Fibroblast of the aortic adventitia (primary cell): ENCODE results near the gene RNU1-1. TPM values are rescaled to one million over a fixed set of nuclear protein-coding genes. Genes with fewer than 3 reads are reported as not detected.
"Not testable (repeated sequence)": the region's sequence is repeated elsewhere in the genome, so short reads cannot be mapped to it uniquely, and the experiment has no call there.

Experiments
- DNase-seq: peaks from one replicate; pipeline ENCODE4 v3.0.0-alpha.2; 2010; ENCODE audit warnings: low read depth
- H3K4me3 ChIP-seq: 2 replicates; pipeline ENCODE4 v1.5.1; 2011; ENCODE audit warnings: low read depth, mild to moderate bottlenecking, control low read depth, low read length, moderate library complexity
- total RNA-seq: library from RNA; depleted of rRNA; stranded (reverse); fragments of >200 nt; gene quantifications from 2 replicates; pipeline ENCODE4 v1.2.3, GENCODE V29; 2012; ENCODE audit warnings: low replicate concordance
- TF ChIP-seq, protein P1 (sequence below): IDR thresholded peaks from 2 replicates; pipeline ENCODE4 v1.5.1; 2011; ENCODE audit warnings: mild to moderate bottlenecking, low read length, control low read depth, inconsistent platforms; ENCODE audit not compliant: insufficient read depth

The RNU1-1 gene
- total RNA-seq, 1 donor, result under 0.01 TPM

DNA sequence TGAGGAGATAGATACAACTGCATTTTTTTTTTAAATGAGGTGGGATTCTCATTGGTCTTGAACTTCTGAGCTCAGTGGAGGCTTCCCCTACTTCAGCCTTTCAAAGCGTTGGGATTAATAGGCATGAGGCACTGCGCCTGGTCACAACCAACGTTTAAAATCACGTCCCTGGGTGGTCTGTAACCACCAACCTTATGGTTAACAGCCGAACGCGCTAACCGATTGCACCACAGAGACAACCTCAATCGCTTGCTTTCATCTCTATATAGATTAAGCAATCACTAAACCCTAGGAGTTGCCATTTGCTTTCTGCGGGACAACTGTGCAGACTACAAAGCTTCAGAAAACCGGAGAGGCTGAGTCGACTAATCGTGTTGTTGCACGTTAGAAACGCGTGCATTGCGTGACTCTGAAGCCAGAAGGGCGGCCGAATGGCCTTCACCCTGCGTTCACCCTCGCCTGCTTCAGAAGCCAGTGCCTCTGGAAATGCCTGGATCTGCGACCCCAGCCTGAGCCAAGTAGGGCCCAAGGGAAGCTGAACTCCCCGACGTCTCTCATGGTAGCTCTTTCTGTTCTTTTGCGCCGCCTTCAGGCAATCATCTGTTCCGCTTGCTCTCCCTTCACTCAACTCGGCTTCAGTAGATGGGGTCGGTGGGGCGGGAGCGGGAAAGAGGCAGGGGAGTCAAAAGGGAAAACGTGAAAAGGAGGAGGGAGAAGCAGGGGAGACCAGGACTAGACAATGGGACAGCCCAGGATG is 18.3 kb upstream of the RNU1-1 start:
- not testable (repeated sequence) for H3K4me3 ChIP-seq, DNase-seq
- TF ChIP-seq, protein P1, sequence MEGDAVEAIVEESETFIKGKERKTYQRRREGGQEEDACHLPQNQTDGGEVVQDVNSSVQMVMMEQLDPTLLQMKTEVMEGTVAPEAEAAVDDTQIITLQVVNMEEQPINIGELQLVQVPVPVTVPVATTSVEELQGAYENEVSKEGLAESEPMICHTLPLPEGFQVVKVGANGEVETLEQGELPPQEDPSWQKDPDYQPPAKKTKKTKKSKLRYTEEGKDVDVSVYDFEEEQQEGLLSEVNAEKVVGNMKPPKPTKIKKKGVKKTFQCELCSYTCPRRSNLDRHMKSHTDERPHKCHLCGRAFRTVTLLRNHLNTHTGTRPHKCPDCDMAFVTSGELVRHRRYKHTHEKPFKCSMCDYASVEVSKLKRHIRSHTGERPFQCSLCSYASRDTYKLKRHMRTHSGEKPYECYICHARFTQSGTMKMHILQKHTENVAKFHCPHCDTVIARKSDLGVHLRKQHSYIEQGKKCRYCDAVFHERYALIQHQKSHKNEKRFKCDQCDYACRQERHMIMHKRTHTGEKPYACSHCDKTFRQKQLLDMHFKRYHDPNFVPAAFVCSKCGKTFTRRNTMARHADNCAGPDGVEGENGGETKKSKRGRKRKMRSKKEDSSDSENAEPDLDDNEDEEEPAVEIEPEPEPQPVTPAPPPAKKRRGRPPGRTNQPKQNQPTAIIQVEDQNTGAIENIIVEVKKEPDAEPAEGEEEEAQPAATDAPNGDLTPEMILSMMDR, result peak; percentile 18

DNA sequence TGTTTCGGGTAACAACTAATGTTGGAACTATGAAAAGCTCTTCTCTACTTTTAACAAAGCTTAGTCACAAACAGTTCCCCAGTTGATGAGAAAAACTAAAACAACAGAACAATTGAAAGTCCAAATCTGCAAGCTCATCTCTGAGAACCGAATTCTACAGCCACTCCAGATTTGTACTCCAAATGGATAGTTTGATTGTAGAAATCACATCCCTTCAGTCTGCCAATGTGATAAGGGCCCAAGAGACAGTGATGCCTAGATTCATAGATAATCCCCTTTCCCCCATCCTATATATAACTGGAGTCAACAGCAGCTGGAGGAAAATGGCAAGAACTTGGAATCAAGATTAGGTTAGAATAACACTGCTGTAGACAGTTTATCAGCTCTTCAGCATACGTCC is 14.3 kb upstream of the RNU1-1 start:
- not testable (repeated sequence) for DNase-seq, H3K4me3 ChIP-seq

DNA sequence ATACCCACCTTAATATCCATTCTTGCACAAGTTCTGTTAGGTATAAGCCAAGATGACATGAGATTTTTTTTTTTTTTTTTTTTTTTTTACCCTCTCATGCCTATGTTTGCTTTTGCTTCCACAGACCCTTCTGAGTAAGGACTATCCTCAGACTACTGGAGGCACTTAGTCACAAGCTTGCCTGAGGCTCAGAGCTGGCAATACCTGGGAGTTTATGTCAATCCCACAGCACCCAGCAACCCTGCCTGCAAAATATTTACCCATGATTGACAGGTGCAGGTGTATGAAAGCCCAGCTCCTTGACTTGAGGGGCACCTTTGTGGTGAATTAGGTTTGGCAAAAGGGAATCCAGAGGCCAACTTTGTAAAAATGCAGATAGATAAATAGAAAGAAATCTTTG is 11.7 kb upstream of the RNU1-1 start:
- not testable (repeated sequence) for DNase-seq

DNA sequence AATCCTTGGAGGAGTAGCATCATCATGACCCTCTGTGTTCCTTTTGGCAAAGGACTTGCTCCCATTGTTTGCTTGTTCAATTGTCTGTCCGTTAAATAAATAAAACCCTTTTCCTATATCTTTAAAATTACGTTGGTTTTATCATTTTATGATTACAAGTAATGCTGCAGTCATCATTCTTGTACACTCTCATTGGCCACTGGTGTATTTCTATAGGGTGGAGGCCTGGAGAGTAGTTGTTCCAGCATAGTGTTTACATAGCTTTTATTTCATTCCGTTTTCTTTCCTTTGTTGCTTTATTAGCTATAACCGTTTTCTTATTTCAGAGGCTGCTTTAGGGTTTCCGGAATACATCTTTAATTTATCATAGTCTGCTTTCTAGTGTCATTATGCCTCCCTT is 7.6 kb upstream of the RNU1-1 start:
- not testable (repeated sequence) for H3K4me3 ChIP-seq, DNase-seq

More for the DNA sequence above, 11.7 kb upstream of the RNU1-1 start:
- H3K4me3 ChIP-seq, result not testable (repeated sequence)

DNA sequence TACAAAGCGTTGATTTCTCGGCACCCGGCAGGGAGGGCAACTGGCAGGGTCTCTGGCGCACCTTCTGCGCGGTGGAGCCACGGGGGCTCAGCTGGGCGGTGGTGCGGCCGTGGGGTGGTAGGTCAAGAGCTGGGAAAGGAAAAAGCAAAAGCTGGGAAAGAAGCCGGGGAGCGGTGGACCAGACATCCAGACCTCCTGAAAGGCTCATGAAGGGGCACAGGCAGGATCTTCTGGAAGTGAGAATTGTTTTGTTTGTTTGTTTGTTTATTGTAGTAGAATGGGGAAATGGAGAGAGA is 7.2 kb upstream of the RNU1-1 start:
- TF ChIP-seq, protein P1, result no peak
- no peak for DNase-seq
- no peak overlapping the region for H3K4me3 ChIP-seq

DNA sequence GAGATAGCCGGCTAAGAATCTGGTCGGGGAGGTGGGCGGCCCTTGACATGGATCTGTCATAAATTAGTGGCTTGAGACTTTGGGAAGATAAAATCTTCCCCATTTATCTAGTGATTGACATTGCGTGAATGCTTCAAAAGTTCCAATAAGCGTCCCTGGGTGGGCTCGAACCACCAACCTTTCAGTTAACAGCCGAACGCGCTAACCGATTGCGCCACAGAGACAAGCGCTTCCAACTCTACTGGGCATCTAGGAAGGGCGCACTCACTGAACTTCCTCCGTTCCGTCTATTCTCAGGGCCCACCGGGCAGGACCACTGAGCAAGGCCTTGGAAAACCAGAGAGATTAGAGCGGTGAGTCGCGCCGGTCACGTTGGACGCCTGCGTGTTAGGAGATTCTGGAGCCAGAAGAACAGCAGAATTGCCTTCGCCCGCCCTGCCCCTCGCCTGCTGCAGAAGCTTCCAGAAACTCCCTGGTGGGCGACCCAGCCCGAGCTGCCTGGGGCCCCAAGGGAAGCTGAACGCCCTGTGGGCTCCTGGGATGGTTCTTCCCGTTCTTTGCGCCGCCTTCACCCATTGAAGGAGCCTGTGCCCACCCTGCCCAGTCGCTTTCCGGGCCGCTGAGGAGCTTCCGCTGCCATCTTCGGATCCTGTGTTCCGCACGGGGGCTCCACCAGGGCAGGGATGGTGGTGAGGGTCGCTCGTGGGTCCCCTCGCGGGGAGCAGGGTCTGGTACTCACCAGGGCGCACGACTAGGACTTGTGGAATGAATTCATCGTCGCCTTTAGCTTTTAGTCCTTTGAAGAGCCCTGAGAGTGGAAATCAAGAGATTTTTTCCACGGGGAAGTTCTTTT is 6.6 kb upstream of the RNU1-1 start:
- DNase-seq, result peak; percentile 19
- not testable (repeated sequence) for H3K4me3 ChIP-seq

DNA sequence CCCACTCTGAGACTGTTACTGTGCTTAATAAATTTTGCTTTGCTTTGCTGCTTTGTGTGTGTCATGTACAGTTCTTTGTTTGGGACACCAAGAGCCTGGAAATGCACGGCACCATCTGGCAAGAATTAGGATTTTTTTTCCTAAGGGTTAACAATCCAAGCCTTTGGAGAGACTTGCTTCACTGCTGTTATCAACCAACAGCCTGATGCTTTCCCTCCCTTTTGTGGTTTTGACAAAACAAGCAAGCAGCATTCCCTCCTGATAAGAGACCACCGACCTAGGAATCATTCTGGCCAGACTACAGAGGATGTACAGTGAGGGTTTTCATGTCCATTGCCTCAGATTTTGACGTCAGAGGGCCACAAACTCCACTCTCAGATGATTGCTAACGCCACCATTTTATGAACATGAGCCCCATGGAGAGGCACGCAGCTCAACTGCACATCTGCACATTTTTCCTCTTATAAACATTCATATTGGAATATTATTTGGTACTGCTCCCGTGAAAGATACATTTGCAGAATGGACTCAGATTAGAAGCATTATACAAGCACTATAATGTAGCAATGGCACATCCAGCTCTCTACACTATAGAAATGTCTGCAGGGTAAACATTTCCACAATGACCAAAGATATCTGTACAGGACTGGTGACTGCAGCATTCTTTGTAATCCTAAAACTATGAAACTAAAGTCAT is 5.3 kb upstream of the RNU1-1 start:
- H3K4me3 ChIP-seq, result not testable (repeated sequence)
- peak; percentile 58 for DNase-seq

DNA sequence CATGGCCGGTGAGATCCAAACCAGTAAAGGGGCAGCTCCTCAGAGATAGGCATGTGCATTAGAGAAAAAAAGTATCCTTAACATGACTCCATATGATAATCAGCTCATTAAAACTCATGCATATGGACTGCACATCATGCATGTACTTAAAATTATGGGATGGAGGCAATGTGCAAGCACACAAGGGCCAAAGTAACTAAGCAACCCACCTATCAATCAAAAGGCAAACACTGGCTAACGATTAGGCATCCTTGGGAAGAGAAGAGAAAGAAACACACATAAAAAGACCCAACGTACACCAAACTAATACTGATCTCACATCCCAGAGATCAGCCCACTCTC is 4.8 kb upstream of the RNU1-1 start:
- DNase-seq, H3K4me3 ChIP-seq: not testable (repeated sequence)

DNA sequence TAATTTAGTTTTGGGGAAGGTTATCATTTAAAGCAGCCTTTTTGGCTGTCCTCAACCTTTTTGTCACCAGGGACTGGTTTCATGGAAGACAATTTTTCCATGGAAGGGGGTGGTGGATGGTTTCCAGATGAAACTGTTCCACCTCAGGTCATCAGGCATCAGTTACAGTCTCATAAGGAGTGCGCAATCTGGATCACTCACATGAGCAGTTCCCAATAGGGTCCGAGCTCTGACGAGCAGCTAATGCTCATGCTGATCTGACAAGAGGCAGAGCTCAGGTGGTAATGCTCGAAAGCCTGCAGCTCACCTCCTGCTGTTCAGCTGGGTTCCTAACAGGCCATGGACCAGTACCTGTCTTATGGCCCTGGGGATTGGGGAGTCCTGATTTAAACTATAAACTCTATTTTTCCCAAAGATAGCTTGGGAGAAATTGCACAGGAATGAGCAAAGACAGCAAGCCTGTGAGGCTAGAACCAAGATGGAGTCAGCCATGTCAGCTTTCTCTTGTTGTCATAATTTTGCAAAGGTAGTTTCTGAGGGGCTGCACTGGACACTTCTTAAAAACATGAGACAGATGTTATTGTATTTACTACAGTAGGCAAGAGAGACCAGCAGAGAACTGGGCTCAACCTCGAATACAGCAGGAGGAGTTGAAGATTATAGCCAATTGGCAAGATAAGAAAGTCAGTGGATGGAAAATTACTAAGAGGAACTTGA is 2.8 kb upstream of the RNU1-1 start:
- DNase-seq, result not testable (repeated sequence)

DNA sequence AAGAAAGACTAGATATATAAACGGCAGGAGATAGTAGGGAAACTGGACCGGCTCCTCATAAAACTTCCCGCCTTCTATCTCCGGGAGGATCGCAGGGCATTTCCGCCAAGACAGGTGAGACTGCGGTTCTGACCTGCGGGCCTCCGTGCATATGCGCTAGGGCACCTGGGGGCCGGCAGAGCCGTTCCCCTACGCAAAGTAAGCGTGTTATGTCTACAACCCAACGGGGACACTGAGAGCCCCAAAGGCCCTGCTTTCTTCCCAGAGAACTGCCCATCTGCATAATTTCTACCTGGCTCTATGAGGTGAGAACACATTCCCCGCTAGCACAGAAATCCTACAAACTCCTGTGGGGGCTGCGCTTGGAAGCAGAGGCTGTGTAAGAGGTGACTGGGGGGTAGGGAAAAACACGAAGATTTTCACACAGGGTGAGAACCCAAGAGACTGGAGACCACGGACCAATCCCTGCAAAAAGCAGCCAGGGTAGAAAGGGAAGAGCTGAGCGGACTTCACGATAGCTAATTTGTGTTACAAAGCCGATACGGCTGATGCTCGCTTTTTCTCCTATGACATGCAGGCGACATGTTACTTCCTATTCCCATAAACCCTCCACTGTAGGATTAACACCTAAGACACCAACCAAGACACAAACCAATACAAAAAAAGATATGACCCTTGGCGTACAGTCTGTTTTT is 526 bp downstream of the RNU1-1 start:
- peak; percentile 98 for DNase-seq
- H3K4me3 ChIP-seq, result not testable (repeated sequence)

More for the DNA sequence above, 2.8 kb upstream of the RNU1-1 start:
- not testable (repeated sequence) for H3K4me3 ChIP-seq

DNA sequence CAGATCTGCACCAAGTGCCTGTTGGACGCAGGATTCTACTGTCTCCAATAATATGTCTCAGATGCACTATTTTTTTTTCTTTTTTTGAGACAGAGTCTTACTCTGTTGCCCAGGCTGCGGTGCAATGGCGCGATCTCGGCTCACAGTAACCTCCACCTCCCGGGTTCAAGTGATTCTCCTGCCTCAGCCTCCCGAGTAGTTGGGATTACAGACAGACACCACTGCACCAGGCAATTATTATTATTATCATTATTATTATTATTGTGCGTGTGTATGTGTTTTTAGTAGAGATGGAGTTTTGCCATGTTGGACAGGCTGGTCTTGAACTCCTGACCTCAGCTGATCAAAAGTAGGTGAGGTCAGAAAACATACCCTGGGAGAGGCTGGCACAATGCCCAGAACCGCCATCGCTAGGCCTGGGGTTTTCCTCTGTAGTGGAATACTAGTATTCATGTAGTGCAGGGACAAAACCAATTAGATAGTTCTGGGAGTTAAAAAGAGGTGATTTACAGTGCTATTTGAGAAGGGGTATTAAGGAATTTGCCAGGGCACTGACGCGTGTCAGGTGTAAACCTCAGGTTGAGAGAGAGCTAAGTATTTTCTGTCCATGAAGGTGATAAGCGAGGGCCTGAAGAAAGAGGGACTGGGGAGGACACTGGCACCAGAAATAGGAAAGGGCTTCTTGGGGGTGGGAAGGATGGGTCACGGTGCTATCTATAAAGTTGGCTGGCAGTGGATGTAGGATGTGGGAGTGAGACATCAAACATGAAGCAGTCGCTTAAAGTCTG is 1.3 kb downstream of the RNU1-1 start:
- DNase-seq, H3K4me3 ChIP-seq: not testable (repeated sequence)

DNA sequence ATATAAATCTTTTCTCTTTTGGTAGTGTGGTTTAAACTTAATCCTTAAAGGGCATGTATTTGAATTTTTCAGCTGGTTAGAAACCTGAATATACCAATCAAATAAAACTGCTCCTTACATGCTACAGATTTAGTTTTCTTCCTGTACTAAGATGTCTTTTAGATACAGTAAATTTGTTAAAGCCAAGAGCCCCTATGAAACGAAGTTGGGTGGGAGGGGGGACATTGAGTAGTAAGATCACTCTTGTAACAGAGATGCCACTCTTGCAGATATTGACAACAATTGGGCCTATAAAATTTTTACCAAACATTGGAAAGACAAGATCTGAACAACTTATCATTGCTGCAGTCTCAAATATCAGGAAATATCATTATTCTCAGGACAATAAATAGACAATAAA is 2.2 kb downstream of the RNU1-1 start:
- H3K4me3 ChIP-seq, DNase-seq: not testable (repeated sequence)

DNA sequence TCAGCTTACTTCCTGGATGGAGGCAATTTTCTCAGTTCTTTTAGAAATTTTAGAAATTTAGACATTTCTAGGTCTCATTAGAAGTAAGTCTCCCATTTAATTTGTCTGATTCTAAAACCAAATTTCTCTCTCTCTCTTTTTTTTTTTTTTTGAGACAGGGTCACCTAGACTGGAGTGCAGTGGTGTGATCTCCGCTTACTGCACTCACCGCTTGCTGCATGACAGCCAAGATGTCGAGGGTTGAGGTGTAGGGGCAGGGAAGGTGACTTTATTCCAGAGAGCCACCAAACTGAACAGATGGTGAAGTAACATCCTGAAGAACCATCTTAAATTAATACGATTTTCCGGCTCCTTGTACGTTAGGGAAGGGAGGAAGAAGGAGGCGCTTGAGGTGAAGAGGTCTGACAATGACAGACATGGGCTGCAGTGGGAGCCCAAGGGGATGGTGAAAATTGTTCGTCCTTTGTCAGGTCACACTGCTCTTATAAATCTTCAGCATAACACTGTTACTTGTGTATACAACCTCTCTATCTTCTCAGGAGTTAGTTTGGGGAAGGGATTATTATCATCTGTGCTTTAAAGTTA is 5.1 kb downstream of the RNU1-1 start:
- H3K4me3 ChIP-seq, DNase-seq: not testable (repeated sequence)

DNA sequence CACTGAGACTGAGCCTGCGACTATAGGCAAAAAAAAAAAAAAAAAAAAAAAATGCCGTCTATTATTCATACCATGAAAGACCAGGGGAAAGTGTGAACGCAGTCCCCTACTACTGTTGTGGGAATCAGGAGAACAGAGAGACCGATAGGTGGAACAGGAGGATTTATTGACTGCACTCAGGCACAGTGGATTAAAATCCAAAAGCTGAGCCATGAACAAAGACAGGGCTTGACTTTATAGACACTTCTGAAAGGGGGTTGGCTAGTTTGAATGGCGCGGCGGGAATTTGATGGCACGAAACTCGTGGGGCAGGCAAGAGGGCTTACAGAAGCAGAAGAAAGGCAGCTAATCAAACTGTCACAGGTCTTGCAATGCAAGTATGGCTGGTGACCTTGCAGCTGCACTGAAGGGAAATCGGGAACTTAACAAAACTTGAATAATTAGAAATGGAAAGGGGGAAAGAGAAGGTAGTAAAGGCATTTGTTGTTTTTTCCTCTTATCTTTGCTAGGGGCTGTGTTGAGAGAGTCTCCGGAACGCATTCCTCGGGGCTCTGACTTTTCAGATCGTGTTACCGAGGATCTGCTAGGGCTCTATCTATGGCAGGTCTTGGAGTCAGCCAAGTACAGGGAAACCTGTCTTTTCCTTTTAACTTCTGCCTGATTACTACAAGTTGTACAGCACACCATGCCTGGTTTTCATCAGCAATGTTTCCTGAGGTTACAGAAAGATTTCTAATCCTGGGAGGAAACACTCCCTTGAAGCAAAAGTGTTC is 7.5 kb downstream of the RNU1-1 start:
- DNase-seq, H3K4me3 ChIP-seq: not testable (repeated sequence)
